ENCODE results near the gene CAPN15. TPM values are rescaled to one million over a fixed set of nuclear protein-coding genes. Genes with fewer than 3 reads are reported as not detected.

The CAPN15 gene
- total and polyA plus RNA-seq, 2 of the 4 experiments (the other 2 are of a cell fraction): 9.3 to 24.3 TPM

DNA sequence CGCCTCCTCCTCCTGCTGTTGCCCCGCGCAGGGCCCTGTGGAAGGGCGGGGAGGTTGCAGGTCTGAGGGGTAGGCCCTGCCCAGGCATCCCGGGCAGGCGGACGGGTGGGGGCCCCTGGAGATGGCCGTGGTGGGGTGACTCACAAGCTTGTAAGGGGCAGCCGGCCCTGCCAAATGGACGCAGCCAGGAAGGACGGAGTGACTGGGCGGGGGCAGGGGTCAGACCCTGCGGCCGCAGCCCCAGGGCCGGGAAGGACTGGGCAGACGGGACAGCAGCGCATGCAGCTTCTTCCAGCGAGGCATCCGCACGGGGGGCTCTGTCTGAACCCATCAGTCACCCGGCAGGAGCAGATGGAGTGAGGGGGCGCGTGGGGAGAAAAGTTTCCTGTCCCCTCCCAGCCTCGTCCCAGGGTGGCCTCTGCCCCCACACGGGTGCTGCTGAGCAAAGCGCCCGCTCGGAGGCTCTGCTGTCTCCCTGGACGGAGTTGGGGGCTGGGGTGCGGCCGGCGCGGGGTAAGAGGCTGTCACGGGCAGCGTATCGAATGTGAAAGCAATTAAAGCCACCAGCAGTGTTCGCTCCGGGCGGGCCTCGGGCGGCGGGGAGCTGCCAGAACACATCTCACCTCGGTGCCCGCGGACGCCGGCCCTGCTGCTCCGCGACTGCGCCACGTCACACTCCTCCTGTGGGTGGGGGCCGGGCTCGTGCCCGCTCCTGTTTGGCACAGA, 27.3 kb downstream of the CAPN15 start:
- Histone ChIP-seq H3K9ac (ENCODE audit: low read depth, low read length) (no peak overlapping the region), H2AFZ (replicated peaks; ENCODE audit: low read length, poor library complexity) (peak overlapping the region; percentile 53), H3K23ac (ENCODE audit: low read depth, low read length) (no peak overlapping the region), H3K14ac (replicated peaks; ENCODE audit: low read depth, low read length) (no peak overlapping the region), H2BK5ac (ENCODE audit: low read depth, low read length, poor library complexity, severe bottlenecking) (peak overlapping the region; percentile 46), H2BK15ac (ENCODE audit: low read depth, low read length) (no peak overlapping the region), H3K9me1 (ENCODE audit: insufficient read depth, low read length) (no peaks in the 10 kb centered on the region), H4K91ac (ENCODE audit: insufficient read depth, low read depth, low read length) (no peak overlapping the region), H3K4me3 (ENCODE audit: insufficient read depth, low read depth, low read length) (no peak overlapping the region), H2BK20ac (ENCODE audit: low read depth, low read length) (no peak overlapping the region), H3K18ac (ENCODE audit: low read depth, low read length) (no peak overlapping the region), H3K56ac (ENCODE audit: extremely low read depth, insufficient read depth, low read length) (no peak overlapping the region), H3K36me3 (ENCODE audit: control insufficient read depth, insufficient read depth, low read length) (peaks cover 16% of the 10 kb centered on the region), H4K20me1 (ENCODE audit: insufficient read depth, low read length) (peaks cover 9% of the 10 kb centered on the region; the same call in 1 of the 2 replicates), H4K8ac (ENCODE audit: low read depth in 2 of 2, low read length in 2 of 2) (no peak overlapping the region), H3K4me1 (ENCODE audit: control insufficient read depth, insufficient read depth, low read length) (0 out of 2 replicates have a peak, but pooled peaks cover 3% of the 10 kb centered on the region), H2BK120ac (ENCODE audit: low read depth, low read length) (no peak overlapping the region), H2AK5ac (ENCODE audit: low read depth, low read length) (no peak overlapping the region), H3K27ac (ENCODE audit: insufficient read depth, low read length) (no peak overlapping the region), H4K5ac (ENCODE audit: low read depth, low read length) (no peak overlapping the region), H2AK9ac (replicated peaks; ENCODE audit: low read depth, low read length, poor library complexity) (peak overlapping the region; percentile 58), H3K27me3 (ENCODE audit: control insufficient read depth, insufficient read depth, low read length) (peaks cover 22% of the 10 kb centered on the region), H3K79me1 (ENCODE audit: low read depth in 1 of 2, low read length in 2 of 2) (no peaks in the 10 kb centered on the region; a peak in 1 of 4 replicates), H3K9me3 (ENCODE audit: control insufficient read depth, insufficient read depth, low read length) (no peaks in the 10 kb centered on the region), H3K4ac (ENCODE audit: low read depth, low read length) (no peak overlapping the region), H3K4me2 (ENCODE audit: low read depth, low read length) (no peak overlapping the region)
- TF ChIP-seq MAZ (IDR thresholded peaks at IDR 0.05; ENCODE audit: borderline replicate concordance, low read depth, low read length): peak; percentile 37; the same call in 1 of the 2 replicates
- no peak for TF ChIP-seq NFE2L2 (IDR thresholded peaks at IDR 0.05; ENCODE audit: low read depth, low read length)
- 0 out of 2 replicates have a peak, but pooled peaks have one; percentile 9 for TF ChIP-seq FOS (IDR thresholded peaks at IDR 0.05; ENCODE audit: low read depth, low read length)
- ATAC-seq (ENCODE audit: low read depth): peak; percentile 50
- WGBS, 2 experiments (ENCODE audit: extremely low coverage in 2 of 2, insufficient read length in 1 of 2): 64% methylated on average over 21 of the region's 54 CpGs; no CpG with 5 or more reads in 1 of the 2 experiments
- intact Hi-C loops (cut with micrococcal nuclease): no loop called here
- in situ Hi-C loops (cut with MboI; ENCODE audit: low sequenced_read_pairs): no loop called here
- POLR2A ChIA-PET (ENCODE audit: unreplicated experiment): no interaction called here
- peak; percentile 52 for DNase-seq
- no TSS peak for BruUV-seq (replicated peaks)
- dilution Hi-C loops (cut with HindIII; ENCODE audit: low sequenced_read_pairs, unreplicated experiment): no loop called here
- CTCF ChIA-PET: no interaction called here

All from IMR-90 (cell line).